Thyroid gland (tissue), 4 donors: ENCODE results near the gene FAM171A2.

Source experiments
- CTCF ChIP-seq, 6 experiments: fragments of 200-600 bp in 3 of 6; fragments of 450-650 bp in 3 of 6; sonication (generic) in 3 of 6; IDR thresholded peaks; one replicate each; pipeline ENCODE4 v1.5.1; 2016 to 2019; ENCODE audit warnings: antibody characterized with exemption in 6 of 6, mild to moderate bottlenecking in 2 of 6, inconsistent platforms in 1 of 6, moderate library complexity in 1 of 6
- POLR2A ChIP-seq, 2 donors: fragments of 450-650 bp; IDR thresholded peaks; one replicate each; pipeline ENCODE4 v1.6.1; 2017; ENCODE audit warnings: antibody characterized with exemption in 2 of 2, mild to moderate bottlenecking in 2 of 2, moderate library complexity in 1 of 2

- TF ChIP-seq POLR2A (IDR thresholded peaks at IDR 0.05) (no peak), CTCF (IDR thresholded peaks at IDR 0.05) (no peak)
Observed at GRCh38 chr17:44327715-44328449, 35.8 kb downstream of the FAM171A2 start.
